ENCODE measurements around the gene ASTN2.

The ASTN2 gene

DNA sequence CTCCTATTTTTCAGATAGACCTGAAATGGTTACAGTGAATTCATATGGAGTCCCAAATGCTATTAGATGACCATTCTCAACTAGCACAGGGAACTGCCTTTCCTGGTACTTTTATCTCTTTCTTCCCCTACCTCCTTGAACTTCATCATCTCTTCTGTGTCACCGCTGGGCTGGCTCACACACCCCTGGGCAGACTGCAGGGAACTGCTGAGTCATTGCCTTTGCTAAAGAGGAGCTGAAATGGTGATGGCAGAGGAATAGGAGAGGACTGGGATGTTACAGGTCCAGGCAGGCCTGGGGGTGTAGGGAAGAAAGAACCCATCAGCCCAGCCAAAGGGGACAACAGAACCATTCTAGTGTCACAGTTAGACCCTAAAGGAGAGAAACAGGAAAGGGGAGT lies 322.3 kb downstream of the ASTN2 start:
- H3K4me2 ChIP-seq (ENCODE audit: low read length): no peak overlapping the region
- H3K9me2 ChIP-seq (replicated peaks; ENCODE audit: control insufficient read depth, low read length): no peaks in the 10 kb centered on the region
- no peak for TF ChIP-seq EZH2phosphoT487 (IDR thresholded peaks at IDR 0.05; ENCODE audit: borderline replicate concordance, low read length)
- H3K27ac ChIP-seq (ENCODE audit: low read depth, low read length): no peak overlapping the region
- no peaks in the 10 kb centered on the region for H3K4me1 ChIP-seq (ENCODE audit: control insufficient read depth, low read length)
- H3F3A ChIP-seq (ENCODE audit: control insufficient read depth, insufficient read depth): no peaks in the 10 kb centered on the region
- H3K27me3 ChIP-seq (ENCODE audit: control insufficient read depth, low read length): no peaks in the 10 kb centered on the region
- H3K36me3 ChIP-seq (ENCODE audit: control insufficient read depth, low read length): peaks cover 4% of the 10 kb centered on the region
- H3K79me2 ChIP-seq (ENCODE audit: control insufficient read depth, low read length): no peaks in the 10 kb centered on the region
- H4K20me1 ChIP-seq (ENCODE audit: control insufficient read depth, insufficient read depth, low read depth, low read length): no peaks in the 10 kb centered on the region
- no peak overlapping the region for H3K4me3 ChIP-seq (ENCODE audit: low read length)
- no peaks in the 10 kb centered on the region for H3K9me3 ChIP-seq (ENCODE audit: control insufficient read depth, insufficient read depth, low read length)

DNA sequence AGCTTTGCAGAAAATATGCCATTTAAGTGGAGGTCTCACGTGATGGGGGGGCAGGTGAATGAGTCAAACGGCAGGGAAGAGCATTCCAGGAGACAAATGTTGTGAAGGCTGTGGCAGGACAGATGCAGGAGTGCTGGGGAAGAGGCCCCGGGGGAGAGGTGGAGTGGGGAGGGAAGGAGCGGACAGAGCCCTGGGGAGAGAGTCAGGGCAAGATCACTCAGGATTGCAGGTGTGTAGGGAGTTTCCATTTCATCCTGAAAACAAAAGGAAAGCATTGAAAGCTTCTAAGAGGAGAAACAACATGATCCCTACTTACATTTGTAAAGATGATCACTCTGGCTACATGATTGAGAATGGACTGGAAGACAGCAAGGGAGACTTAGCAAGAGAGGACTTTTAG lies 323.3 kb downstream of the ASTN2 start:
- no peaks in the 10 kb centered on the region for H3K4me1 ChIP-seq (ENCODE audit: control insufficient read depth, low read length)
- no peaks in the 10 kb centered on the region for H3F3A ChIP-seq (ENCODE audit: control insufficient read depth, insufficient read depth)
- no peaks in the 10 kb centered on the region for H3K9me2 ChIP-seq (replicated peaks; ENCODE audit: control insufficient read depth, low read length)
- no peak overlapping the region for H3K4me2 ChIP-seq (ENCODE audit: low read length)
- TF ChIP-seq, protein P1, sequence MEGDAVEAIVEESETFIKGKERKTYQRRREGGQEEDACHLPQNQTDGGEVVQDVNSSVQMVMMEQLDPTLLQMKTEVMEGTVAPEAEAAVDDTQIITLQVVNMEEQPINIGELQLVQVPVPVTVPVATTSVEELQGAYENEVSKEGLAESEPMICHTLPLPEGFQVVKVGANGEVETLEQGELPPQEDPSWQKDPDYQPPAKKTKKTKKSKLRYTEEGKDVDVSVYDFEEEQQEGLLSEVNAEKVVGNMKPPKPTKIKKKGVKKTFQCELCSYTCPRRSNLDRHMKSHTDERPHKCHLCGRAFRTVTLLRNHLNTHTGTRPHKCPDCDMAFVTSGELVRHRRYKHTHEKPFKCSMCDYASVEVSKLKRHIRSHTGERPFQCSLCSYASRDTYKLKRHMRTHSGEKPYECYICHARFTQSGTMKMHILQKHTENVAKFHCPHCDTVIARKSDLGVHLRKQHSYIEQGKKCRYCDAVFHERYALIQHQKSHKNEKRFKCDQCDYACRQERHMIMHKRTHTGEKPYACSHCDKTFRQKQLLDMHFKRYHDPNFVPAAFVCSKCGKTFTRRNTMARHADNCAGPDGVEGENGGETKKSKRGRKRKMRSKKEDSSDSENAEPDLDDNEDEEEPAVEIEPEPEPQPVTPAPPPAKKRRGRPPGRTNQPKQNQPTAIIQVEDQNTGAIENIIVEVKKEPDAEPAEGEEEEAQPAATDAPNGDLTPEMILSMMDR (IDR thresholded peaks at IDR 0.05; ENCODE audit: low read depth, low read length, poor library complexity, severe bottlenecking): no peak
- no peak for TF ChIP-seq EZH2phosphoT487 (IDR thresholded peaks at IDR 0.05; ENCODE audit: borderline replicate concordance, low read length)
- H3K9me3 ChIP-seq (ENCODE audit: control insufficient read depth, insufficient read depth, low read length): no peaks in the 10 kb centered on the region
- no peaks in the 10 kb centered on the region for H3K79me2 ChIP-seq (ENCODE audit: control insufficient read depth, low read length)
- peaks cover 4% of the 10 kb centered on the region for H3K36me3 ChIP-seq (ENCODE audit: control insufficient read depth, low read length)
- H3K27ac ChIP-seq (ENCODE audit: low read depth, low read length): no peak overlapping the region
- no peaks in the 10 kb centered on the region for H3K27me3 ChIP-seq (ENCODE audit: control insufficient read depth, low read length)
- H4K20me1 ChIP-seq (ENCODE audit: control insufficient read depth, insufficient read depth, low read depth, low read length): no peaks in the 10 kb centered on the region
- no peak overlapping the region for H3K4me3 ChIP-seq (ENCODE audit: low read length)

DNA sequence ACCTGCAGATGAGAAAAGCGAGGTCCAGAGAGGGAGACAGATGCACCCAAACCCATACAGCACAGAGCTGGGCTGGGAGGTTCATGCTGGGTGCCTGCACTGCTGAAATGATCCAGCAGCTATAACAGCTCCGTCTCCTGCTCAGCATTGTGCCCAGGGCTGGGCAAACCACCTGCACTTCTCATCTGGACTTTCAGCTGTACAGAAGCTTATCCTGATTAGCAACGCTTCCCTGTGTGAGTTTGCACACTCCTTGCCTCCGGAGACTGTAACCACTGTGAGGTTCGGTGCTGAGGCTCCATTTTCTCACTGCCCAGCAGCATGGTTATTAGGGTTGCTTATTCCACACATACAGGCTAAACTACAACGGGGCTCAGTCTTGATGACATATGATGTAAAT lies 326.1 kb downstream of the ASTN2 start:
- H3K27me3 ChIP-seq (ENCODE audit: control insufficient read depth, low read length): no peaks in the 10 kb centered on the region
- H3K4me3 ChIP-seq (ENCODE audit: low read length): no peak overlapping the region
- H3K27ac ChIP-seq (ENCODE audit: low read depth, low read length): no peak overlapping the region
- no peak for TF ChIP-seq EZH2phosphoT487 (IDR thresholded peaks at IDR 0.05; ENCODE audit: borderline replicate concordance, low read length)
- TF ChIP-seq, protein P1 (IDR thresholded peaks at IDR 0.05; ENCODE audit: low read depth, low read length, poor library complexity, severe bottlenecking): no peak
- no peaks in the 10 kb centered on the region for H3K9me3 ChIP-seq (ENCODE audit: control insufficient read depth, insufficient read depth, low read length)
- H3K79me2 ChIP-seq (ENCODE audit: control insufficient read depth, low read length): no peaks in the 10 kb centered on the region
- no peaks in the 10 kb centered on the region; the same call in 1 of the 2 replicates for H4K20me1 ChIP-seq (ENCODE audit: control insufficient read depth, insufficient read depth, low read depth, low read length)
- H3K4me2 ChIP-seq (ENCODE audit: low read length): no peak overlapping the region
- H3K36me3 ChIP-seq (ENCODE audit: control insufficient read depth, low read length): no peaks in the 10 kb centered on the region; the same call in 1 of the 2 replicates
- H3F3A ChIP-seq (ENCODE audit: control insufficient read depth, insufficient read depth): no peaks in the 10 kb centered on the region
- no peaks in the 10 kb centered on the region for H3K4me1 ChIP-seq (ENCODE audit: control insufficient read depth, low read length)
- no peaks in the 10 kb centered on the region for H3K9me2 ChIP-seq (replicated peaks; ENCODE audit: control insufficient read depth, low read length)

DNA sequence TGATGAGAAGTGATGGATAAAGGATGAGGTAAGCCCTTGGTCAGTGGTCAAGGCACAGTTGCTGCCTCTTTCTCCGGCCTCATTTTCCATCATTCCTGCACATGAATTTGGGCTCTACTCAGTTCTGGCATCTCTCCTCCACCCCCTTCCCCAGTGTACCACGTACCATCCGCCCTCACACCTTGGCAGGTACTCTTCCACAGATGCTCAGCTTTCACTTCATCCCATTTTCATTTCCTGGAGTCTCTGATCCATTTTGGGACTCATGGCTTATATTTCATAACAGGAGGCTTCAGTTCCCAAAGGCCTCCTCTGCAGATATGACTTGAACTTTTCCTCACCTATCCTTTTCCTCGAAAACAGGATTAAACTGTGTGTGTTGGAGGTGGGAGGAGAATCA lies 326.7 kb downstream of the ASTN2 start:
- H3K9me3 ChIP-seq (ENCODE audit: control insufficient read depth, insufficient read depth, low read length): no peaks in the 10 kb centered on the region
- no peaks in the 10 kb centered on the region for H3K79me2 ChIP-seq (ENCODE audit: control insufficient read depth, low read length)
- H4K20me1 ChIP-seq (ENCODE audit: control insufficient read depth, insufficient read depth, low read depth, low read length): no peaks in the 10 kb centered on the region; the same call in 1 of the 2 replicates
- no peak overlapping the region for H3K4me2 ChIP-seq (ENCODE audit: low read length)
- H3F3A ChIP-seq (ENCODE audit: control insufficient read depth, insufficient read depth): no peaks in the 10 kb centered on the region
- H3K4me1 ChIP-seq (ENCODE audit: control insufficient read depth, low read length): no peaks in the 10 kb centered on the region
- H3K27me3 ChIP-seq (ENCODE audit: control insufficient read depth, low read length): no peaks in the 10 kb centered on the region
- H3K27ac ChIP-seq (ENCODE audit: low read depth, low read length): no peak overlapping the region
- no peak overlapping the region for H3K4me3 ChIP-seq (ENCODE audit: low read length)
- no peaks in the 10 kb centered on the region; the same call in 1 of the 2 replicates for H3K36me3 ChIP-seq (ENCODE audit: control insufficient read depth, low read length)
- TF ChIP-seq, protein P1 (IDR thresholded peaks at IDR 0.05; ENCODE audit: low read depth, low read length, poor library complexity, severe bottlenecking): no peak
- no peak for TF ChIP-seq EZH2phosphoT487 (IDR thresholded peaks at IDR 0.05; ENCODE audit: borderline replicate concordance, low read length)
- no peaks in the 10 kb centered on the region for H3K9me2 ChIP-seq (replicated peaks; ENCODE audit: control insufficient read depth, low read length)

All from DOHH2 (cell line).